Measurements from ENCODE around the gene TUBB6. TPM values are rescaled to one million over a fixed set of nuclear protein-coding genes. Genes with fewer than 3 reads are reported as not detected.

Gene TUBB6
- total and polyA plus RNA-seq, 2 experiments from 2014 or later, result 148 to 329 TPM

GRCh38 chr18:12362473-12363174, 54.6 kb downstream of the TUBB6 start (continued):
- TF ChIP-seq, protein P1, sequence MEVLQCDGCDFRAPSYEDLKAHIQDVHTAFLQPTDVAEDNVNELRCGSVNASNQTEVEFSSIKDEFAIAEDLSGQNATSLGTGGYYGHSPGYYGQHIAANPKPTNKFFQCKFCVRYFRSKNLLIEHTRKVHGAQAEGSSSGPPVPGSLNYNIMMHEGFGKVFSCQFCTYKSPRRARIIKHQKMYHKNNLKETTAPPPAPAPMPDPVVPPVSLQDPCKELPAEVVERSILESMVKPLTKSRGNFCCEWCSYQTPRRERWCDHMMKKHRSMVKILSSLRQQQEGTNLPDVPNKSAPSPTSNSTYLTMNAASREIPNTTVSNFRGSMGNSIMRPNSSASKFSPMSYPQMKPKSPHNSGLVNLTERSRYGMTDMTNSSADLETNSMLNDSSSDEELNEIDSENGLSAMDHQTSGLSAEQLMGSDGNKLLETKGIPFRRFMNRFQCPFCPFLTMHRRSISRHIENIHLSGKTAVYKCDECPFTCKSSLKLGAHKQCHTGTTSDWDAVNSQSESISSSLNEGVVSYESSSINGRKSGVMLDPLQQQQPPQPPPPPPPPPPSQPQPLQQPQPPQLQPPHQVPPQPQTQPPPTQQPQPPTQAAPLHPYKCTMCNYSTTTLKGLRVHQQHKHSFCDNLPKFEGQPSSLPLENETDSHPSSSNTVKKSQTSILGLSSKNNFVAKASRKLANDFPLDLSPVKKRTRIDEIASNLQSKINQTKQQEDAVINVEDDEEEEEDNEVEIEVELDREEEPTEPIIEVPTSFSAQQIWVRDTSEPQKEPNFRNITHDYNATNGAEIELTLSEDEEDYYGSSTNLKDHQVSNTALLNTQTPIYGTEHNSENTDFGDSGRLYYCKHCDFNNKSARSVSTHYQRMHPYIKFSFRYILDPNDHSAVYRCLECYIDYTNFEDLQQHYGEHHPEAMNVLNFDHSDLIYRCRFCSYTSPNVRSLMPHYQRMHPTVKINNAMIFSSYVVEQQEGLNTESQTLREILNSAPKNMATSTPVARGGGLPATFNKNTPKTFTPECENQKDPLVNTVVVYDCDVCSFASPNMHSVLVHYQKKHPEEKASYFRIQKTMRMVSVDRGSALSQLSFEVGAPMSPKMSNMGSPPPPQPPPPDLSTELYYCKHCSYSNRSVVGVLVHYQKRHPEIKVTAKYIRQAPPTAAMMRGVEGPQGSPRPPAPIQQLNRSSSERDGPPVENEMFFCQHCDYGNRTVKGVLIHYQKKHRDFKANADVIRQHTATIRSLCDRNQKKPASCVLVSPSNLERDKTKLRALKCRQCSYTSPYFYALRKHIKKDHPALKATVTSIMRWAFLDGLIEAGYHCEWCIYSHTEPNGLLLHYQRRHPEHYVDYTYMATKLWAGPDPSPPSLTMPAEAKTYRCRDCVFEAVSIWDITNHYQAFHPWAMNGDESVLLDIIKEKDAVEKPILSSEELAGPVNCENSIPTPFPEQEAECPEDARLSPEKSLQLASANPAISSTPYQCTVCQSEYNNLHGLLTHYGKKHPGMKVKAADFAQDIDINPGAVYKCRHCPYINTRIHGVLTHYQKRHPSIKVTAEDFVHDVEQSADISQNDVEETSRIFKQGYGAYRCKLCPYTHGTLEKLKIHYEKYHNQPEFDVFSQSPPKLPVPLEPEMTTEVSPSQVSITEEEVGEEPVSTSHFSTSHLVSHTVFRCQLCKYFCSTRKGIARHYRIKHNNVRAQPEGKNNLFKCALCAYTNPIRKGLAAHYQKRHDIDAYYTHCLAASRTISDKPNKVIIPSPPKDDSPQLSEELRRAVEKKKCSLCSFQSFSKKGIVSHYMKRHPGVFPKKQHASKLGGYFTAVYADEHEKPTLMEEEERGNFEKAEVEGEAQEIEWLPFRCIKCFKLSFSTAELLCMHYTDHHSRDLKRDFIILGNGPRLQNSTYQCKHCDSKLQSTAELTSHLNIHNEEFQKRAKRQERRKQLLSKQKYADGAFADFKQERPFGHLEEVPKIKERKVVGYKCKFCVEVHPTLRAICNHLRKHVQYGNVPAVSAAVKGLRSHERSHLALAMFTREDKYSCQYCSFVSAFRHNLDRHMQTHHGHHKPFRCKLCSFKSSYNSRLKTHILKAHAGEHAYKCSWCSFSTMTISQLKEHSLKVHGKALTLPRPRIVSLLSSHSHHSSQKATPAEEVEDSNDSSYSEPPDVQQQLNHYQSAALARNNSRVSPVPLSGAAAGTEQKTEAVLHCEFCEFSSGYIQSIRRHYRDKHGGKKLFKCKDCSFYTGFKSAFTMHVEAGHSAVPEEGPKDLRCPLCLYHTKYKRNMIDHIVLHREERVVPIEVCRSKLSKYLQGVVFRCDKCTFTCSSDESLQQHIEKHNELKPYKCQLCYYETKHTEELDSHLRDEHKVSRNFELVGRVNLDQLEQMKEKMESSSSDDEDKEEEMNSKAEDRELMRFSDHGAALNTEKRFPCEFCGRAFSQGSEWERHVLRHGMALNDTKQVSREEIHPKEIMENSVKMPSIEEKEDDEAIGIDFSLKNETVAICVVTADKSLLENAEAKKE (CRISPR knock-in tag; IDR thresholded peaks at IDR 0.05), result no peak
- no peak for TF ChIP-seq CREB1 (CRISPR knock-in tag; IDR thresholded peaks at IDR 0.05; ENCODE audit: low read depth)
- no peak for TF ChIP-seq ZNF331 (CRISPR knock-in tag; IDR thresholded peaks at IDR 0.05; ENCODE audit: low read depth)

DNA sequence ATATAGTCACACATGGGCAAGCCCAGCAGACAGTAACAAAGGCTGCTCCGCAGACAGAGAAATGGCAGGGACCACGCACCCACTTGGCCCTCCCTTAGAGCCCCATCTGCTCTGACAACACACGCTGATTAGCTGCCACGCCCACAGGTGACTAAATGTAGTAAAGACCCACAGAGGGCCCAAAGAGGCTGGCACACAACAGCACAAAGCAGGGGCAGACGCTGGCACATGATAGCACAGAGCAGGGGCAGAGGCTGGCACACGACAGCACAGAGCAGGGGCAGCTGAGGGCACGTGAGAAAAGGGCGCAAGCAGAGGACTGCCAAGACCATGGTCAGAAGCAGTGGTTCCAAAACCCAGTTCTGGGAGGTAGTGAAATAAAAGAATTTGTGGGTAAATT, 58.3 kb downstream of the TUBB6 start:
- Histone ChIP-seq H3K4me1 (ENCODE audit: insufficient read depth) (no peaks in the 10 kb centered on the region), H3K27ac (ENCODE audit: low read depth) (no peak overlapping the region), H3F3A (replicated peaks; ENCODE audit: low read depth) (peaks cover 4% of the 10 kb centered on the region; the same call in 1 of the 2 replicates), H3K36me3 (ENCODE audit: insufficient read depth) (peaks cover 32% of the 10 kb centered on the region), H2AFZ (no peak overlapping the region), H3K79me2 (replicated peaks; ENCODE audit: insufficient read depth) (peaks cover 96% of the 10 kb centered on the region), H3K27me3 (ENCODE audit: insufficient read depth) (no peaks in the 10 kb centered on the region), H3K9me2 (ENCODE audit: insufficient read depth) (no peaks in the 10 kb centered on the region), H3K4me2 (no peak overlapping the region), H4K20me1 (replicated peaks; ENCODE audit: insufficient read depth) (peaks cover 35% of the 10 kb centered on the region), H3K4me3 (no peak overlapping the region)
- ATAC-seq (no peak), DNase-seq (ENCODE audit: low spot score) (no peak)
- Mint-ChIP-seq H3K9me3 (no peaks in the 10 kb centered on the region), H3K27ac (no peak overlapping the region; the same call in 1 of the 2 replicates), H3K27me3 (ENCODE audit: insufficient read depth, low read depth, poor library complexity) (peaks cover 10% of the 10 kb centered on the region), H3K36me3 (ENCODE audit: low read depth) (peaks cover 68% of the 10 kb centered on the region), H3K4me3 (no peak overlapping the region), H3K4me1 (no peaks in the 10 kb centered on the region)
- TF ChIP-seq JUNB (IDR thresholded peaks at IDR 0.05; ENCODE audit: unreplicated experiment) (no peak), STAT1 (IDR thresholded peaks at IDR 0.05; ENCODE audit: unreplicated experiment) (no peak), CTCF (conservative IDR thresholded peaks at IDR 0.05; ENCODE audit: low read depth in 2 of 2) (no peak), POLR2AphosphoS5 (IDR thresholded peaks at IDR 0.05; ENCODE audit: low read depth) (no peak)
- TF ChIP-seq, protein P1 (CRISPR knock-in tag; IDR thresholded peaks at IDR 0.05), result no peak
